HG03045 (cell line): ENCODE measurements around the gene TAC4.

Experiments
- ATAC-seq: cut with Tn5 transposase; IDR thresholded peaks from one replicate; pipeline ENCODE4 v1.9.1; 2021; ENCODE audit warnings: mild to moderate bottlenecking, moderate library complexity; ENCODE audit not compliant: unreplicated experiment

Gene TAC4

GRCh38 chr17:49873926-49874325, 26.1 kb upstream of the TAC4 start:
- no peak for ATAC-seq

DNA sequence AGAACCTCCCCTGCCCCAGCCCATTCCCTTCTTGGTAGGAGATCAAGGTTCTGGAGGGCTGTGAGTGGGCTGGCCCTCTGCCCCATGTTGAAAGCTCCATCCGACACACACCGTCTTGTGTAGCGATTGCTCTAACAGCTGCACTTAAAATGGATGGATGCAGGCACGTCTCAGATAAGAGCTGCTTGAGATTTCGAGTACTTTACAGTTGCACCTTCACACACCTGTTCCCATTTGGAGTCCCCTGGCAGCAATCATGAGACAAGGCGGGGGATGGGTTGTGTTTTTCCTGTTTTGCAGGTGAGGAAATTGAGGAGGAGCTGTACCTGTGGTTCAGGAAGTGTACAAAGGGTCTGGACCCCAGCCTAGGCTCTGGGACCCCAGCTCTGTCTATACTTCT, 25.6 kb upstream of the TAC4 start:
- no peak for ATAC-seq

- no peak for ATAC-seq
These were observed 25.0 kb upstream of the TAC4 start for GRCh38 chr17:49872754-49873377.

GRCh38 chr17:49871211-49871610, 23.3 kb upstream of the TAC4 start:
- ATAC-seq, result no peak

DNA sequence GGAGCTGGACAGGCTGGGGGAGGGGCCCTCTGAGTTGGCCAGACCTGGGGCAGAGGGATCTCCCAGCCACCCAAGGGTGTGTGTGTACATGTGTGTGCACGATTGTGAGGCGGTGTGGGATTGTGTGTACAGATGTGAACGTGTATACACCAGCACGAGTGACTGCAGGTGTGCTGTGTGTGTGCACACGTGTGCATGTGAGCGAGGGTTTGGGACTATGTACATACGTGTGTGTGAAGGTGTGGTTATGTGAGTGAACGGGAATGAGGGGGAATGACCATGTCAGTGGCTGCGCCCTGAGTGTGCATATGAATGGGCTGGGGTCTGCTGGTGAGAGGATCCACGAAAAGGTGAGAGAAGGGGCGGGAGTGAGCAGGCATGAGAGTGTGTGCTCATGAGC, 22.4 kb upstream of the TAC4 start:
- no peak for ATAC-seq

- no peak for ATAC-seq
These were observed 21.1 kb upstream of the TAC4 start for GRCh38 chr17:49869038-49869374.

- ATAC-seq, result no peak
These were observed 19.1 kb upstream of the TAC4 start for GRCh38 chr17:49866882-49867413.

DNA sequence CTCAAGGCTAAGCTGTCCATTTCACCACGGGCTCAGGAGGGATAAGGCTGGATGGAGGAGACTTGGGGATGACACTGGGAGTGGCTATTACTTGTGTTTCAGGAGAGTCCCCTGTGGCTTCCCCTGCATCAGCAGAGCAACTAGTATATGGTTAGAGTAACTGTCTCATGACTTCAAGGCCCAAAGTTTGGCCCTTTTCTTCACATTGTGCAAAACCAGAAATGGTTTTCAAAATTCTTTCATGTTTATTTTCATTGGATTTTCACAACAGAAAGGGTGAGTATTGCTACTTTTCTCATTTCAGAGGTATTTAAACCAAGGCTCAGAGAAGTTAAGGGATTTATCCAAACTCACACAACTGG, 18.1 kb upstream of the TAC4 start:
- ATAC-seq, result no peak

GRCh38 chr17:49862781-49863331, 15.0 kb upstream of the TAC4 start:
- ATAC-seq, result no peak

DNA sequence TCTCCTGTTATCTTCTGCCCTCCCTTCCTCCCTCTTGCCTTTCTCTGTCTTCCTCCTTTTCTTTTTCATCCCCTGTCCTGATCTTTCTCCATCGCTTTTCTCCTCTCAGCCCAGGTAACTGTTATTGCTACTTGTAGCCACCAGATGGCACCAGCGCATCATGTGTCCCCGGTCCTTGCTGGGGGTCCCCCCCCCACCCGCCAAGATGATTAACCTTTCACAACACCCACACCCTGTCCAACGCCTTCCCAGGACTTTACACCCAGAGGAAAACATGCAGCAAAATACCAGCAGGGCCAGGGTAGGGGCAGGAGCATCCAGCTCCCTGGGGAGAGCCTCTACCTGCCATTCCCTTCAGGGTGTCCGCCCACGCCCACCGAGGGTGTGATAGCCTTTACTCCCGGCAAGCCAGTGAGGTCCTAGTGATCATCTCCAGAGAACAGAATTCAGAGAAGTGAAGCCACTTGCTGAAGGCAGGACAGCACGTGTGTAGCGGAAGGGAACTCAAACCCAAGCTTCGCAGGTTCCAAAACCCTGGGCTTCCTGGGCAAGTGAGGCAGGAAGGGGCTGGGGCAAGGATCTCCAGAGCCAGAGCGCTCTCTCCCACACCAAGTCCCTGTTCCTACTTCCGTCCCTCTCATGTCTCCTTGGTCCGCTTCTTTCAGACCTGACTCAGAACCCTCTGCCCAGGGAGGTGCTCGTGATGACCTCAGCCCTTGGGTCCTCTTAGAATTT, 13.4 kb upstream of the TAC4 start:
- no peak for ATAC-seq

DNA sequence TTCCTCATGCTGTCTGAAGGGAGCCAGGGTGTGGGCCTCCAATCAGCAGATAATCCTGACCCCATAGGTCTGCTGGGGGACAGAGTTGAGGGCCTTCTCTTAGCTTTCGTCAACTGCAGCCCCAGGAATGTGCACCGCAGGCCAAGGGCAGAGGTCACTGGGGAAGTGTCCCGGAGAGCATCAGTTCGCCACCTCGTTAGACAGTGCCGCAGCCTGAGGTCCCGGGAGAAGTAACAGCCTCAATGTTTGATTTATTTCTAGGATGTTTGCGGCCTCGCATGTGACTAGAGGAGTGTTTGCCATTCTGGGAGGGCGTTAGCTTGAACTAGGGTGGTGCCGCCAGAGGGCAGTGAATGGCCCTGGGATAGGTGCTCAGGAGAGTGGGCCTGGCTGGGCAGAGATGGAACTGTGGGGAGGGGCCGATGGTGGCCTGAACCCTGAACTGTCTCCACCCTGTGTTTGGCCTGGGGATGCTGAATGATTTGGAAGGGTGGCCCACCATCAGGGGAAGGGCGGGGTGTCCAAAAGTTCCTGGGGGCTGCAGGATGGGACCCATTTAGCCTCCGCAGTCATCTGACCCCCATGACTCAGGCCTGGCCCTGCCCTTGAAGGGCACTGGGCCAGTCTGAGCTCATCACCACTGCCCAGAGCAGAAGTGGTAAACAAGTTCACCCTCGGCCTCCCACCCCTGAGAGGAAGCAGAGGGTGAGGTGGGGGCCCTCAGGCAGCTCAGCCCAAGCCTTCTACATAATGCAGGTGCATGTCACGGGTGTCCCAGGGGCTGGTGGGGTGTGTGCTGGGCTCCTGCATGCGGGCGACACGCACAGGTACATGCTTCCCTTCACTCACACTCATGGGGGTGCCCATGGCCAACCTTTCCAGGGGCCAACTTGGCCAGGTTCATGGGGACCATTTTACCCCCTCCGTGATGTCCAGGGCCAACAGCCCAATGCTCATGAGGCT, 12.4 kb upstream of the TAC4 start:
- ATAC-seq, result no peak

DNA sequence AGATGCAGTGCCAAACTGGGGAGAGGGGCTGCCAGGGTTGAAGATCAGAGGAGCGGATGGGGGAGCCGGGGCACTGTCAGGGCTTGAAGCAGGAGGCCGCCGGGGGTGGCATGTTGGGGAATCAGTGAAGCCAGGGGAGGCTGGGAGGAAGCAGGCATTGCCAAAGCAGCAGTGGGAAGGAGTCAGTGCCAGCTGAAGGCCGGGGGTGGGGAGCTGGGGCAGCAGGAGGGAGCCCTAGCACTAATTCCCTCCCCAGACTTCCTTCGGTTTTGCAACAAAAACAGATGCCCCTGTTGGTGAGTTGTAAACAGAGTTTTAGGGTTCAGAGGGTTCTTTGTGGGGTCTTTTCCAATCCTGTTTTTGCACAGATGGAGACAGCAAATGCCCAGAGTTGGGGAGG, 10.9 kb upstream of the TAC4 start:
- no peak for ATAC-seq

DNA sequence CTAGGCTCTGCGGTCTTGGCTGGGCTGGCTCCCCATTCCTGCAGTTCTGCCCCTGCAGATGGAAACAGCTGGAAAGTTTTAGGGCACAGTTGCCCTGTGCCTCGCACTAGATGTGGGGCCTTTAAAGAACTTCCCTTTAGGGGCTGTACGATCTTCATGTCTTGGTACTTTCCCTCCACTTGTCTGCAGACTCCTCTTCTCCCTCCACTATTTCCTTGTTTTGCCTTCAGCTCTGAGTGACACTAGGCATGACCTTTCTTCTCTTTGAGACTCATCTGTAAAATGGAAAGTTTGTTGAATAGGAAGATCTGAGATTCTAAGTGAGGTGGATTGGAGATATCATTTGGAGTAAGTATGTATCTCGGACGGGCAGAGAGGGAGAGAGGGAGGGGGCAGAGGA, 6.3 kb upstream of the TAC4 start:
- ATAC-seq, result no peak

DNA sequence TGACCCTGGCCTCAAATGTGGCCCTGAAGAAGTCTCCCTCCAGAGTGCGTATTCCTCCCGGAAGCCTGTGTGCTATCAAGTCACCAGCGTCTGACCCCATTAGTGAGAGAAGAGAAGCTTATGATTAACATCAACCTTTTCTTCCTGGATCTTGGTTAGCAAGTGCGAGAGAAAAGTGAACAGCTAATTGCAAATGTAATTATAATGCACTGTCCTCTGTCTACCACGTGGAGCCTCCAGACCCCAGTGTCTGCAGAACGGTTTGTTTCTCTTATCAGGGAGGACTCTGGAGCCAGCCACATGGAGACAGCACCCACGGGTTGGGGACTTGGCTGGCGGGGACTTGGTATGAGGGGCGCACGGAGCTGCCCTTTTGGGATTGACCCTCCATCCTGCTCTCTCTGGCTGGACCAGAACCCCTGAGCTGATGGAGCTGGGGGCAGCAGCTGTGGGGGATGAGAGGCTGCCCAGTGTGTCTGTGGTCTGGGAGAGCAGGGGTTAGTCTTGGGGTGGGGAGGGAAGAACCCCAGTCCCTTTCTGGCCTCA, 5.7 kb upstream of the TAC4 start:
- ATAC-seq, result no peak

GRCh38 chr17:49851387-49852291, 3.8 kb upstream of the TAC4 start:
- ATAC-seq, result no peak

DNA sequence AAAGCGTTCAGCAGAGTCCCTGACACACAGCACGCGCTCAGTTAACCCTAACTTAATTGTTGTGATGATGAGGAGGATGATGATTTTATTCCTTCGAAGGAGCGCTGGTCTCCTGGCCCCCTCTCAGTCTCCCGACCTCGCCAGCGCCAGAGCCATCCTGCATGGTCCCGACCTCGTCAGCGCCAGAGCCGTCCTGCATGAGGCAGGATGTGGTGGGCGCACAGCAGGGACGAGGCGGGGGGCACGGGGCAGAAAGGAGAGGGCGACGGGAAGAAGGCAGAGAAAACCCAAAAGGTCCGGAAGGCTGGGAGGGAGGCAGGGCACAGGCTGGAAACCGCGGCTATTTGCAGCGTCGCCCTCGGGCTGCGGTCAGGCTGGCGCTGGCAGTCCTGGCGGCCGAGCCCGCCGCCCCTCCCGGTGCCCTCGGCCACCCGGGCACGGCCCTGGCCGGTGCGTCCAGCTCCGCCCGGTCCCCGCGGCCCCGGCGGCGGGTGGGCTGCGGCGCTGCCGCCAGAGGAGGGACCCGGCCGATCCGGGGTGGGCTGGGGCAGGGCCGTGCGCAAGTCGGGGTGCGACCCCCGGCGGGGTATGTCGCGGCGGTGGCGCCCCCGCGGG, 3.0 kb upstream of the TAC4 start:
- ATAC-seq, result no peak

DNA sequence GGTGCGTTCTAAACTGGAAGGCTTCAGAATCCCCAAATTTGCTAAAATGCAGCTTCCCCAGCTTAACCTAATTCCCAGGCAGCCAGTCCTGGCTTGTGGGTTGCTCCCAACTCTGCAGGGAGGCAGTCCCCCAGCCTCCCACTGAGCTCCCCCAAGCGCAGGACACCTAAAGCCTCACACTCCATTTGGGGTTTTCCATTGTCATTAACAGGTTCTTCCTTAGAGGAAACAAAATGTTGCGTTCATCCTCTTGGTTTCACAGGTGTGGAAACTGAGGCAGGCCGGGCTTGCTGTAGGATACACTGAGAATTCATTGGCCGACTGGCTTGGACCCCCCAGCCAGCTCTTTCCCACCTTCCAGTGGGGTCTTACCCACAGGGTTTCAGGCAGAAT, 2.3 kb upstream of the TAC4 start:
- no peak for ATAC-seq

DNA sequence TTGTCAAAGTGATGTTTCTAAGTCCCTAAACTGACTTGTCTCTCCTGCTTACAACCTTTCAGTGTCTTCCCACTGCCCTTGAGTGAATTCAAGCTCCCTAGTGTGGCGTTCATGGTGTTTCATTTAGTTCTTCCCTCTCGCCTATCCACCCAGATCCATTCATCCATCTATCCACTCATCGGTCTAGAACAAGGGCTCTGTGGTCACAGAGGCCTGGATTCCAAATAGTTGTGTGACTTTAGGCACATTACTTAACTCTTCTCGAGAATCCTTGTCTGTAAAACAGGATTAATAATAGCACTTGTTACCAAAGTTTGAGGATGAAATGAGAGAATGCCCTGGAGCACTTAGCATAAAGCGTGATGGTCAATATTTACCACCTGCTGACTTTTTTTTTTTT, 870 bp upstream of the TAC4 start:
- no peak for ATAC-seq

DNA sequence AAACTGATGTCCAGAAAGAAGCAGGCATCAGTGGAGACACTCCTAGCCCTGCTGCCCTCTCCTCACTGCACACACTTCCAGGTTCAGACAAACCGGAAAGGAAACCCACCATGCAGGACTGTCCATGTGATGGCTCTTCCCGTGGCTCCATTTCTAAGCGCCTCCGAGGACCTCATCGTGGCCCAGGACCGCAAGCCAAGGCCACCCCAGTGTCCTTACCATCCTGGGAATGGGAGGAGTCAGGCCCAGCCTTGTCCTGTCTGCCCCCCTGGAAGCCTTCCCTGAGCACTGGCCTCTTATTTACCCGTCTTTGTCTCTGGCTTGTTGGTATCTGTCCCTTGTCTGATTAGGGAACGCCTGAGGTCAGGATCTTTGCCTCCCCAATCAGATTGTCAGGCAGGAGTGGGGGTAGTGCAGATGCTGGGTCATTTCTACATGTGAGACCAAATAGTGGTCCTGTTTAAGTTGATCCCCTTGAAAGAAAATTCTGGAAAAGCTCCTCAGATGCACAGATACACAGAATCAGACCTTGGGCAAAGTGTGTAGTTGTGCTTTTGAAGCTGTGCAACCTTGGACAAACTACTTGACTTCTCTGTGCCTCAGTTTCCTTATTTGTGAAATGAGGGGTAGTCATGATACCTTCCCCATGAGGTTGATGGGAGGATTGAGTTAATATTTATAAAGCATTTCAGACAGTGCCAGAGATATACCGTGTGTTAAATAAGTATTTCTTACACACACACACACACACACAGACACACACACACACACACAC, 744 bp downstream of the TAC4 start:
- ATAC-seq, result no peak
